ENCODE measurements around the gene EXTL1.

DNA sequence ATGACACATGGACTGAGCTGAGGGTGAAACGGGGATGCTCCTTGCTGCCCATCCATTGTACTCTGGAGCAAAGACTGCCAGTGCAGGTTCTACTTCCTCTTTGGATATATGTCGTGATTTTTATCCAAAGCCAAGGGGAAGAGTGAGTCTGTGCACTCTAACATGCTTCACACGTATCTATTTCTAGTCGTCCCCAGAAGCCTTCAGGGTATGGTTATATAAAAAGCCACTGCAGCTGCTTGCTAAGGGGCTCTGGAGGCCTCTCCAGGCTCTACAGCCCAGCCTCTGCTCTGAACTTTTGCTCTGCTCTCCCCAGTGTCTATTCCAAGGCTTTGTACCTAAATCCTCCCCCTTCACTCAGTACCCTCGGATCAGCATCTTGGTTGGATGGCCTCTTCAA lies 43.8 kb upstream of the EXTL1 start:
- TF ChIP-seq CTCF (IDR thresholded peaks at IDR 0.05) (no peak), POLR2A (IDR thresholded peaks at IDR 0.05) (no peak)
